ENCODE results near the gene ABI1. TPM values are rescaled to one million over a fixed set of nuclear protein-coding genes. Genes with fewer than 3 reads are reported as not detected.

Gene ABI1
- total and polyA plus RNA-seq, 2 of the 13 experiments (the other 11 are each of a cell fraction or from before 2014, with no cell fraction given), result 20.9 to 22.9 TPM

DNA sequence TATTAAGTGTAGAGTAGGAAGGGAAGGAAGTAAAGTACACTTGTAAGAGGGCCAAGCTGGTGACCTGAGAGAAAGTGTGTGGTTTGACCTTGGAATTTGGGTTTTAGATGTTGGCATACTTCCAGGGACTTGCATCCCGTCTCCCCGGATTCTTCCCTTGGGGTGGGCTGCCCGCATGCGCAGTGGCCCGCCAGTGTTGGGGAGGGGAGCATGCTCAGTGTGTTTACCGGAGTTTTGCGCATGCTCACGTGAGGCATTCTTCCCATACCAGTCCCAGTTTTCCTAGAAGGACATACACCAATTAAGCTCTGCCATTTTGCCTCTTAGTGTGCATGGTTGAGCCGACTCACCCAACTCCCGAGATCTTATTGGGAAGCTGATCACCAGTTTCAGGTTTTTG lies 153.8 kb downstream of the ABI1 start:
- Histone ChIP-seq H3K27ac (ENCODE audit: extremely low read length, insufficient read depth, low read length) (no peak overlapping the region), H3K4me3 (replicated peaks in 1 of 3; ENCODE audit: insufficient read depth in 1 of 3, low read depth in 2 of 3, low read length in 3 of 3) (no peak overlapping the region), H3K4me1 (ENCODE audit: insufficient read depth, low read length) (peaks cover 11% of the 10 kb centered on the region), H3K9ac (ENCODE audit: insufficient read depth, low read depth, low read length) (no peak overlapping the region), H3K9me3 (ENCODE audit: low read length) (no peaks in the 10 kb centered on the region), H3K4me2 (ENCODE audit: low read depth, low read length) (no peak overlapping the region), H3K27me3 (ENCODE audit: control insufficient read depth in 1 of 2, insufficient read depth in 2 of 2, low read length in 2 of 2) (no peaks in the 10 kb centered on the region), H3K79me2 (ENCODE audit: insufficient read depth, low read length) (peaks cover 11% of the 10 kb centered on the region), H2AFZ (ENCODE audit: low read length) (no peak overlapping the region), H4K20me1 (ENCODE audit: insufficient read depth, low read length) (no peaks in the 10 kb centered on the region), H3K36me3 (replicated peaks in 1 of 2; ENCODE audit: control insufficient read depth in 1 of 2, insufficient read depth in 2 of 2, low read length in 2 of 2) (peaks cover 8 to 45% of the 10 kb centered on the region in 2 experiments)
- 92% methylated on average over 7 of the region's 10 CpGs for WGBS (ENCODE audit: low lambda C conversion rate)
- DNase-seq (ENCODE audit: low spot score), result no peak
- POLR2A ChIA-PET, result no interaction called here
- intact Hi-C loops (cut with micrococcal nuclease; ENCODE audit: unreplicated experiment), result no loop called here
- CTCF ChIA-PET (ENCODE audit: low intra/inter-chr PET ratio, low total read pairs), result no interaction called here
- no TSS peak for BruUV-seq (replicated peaks)
- no peak for TF ChIP-seq BCLAF1 (IDR thresholded peaks at IDR 0.05)
- TF ChIP-seq, protein P1, sequence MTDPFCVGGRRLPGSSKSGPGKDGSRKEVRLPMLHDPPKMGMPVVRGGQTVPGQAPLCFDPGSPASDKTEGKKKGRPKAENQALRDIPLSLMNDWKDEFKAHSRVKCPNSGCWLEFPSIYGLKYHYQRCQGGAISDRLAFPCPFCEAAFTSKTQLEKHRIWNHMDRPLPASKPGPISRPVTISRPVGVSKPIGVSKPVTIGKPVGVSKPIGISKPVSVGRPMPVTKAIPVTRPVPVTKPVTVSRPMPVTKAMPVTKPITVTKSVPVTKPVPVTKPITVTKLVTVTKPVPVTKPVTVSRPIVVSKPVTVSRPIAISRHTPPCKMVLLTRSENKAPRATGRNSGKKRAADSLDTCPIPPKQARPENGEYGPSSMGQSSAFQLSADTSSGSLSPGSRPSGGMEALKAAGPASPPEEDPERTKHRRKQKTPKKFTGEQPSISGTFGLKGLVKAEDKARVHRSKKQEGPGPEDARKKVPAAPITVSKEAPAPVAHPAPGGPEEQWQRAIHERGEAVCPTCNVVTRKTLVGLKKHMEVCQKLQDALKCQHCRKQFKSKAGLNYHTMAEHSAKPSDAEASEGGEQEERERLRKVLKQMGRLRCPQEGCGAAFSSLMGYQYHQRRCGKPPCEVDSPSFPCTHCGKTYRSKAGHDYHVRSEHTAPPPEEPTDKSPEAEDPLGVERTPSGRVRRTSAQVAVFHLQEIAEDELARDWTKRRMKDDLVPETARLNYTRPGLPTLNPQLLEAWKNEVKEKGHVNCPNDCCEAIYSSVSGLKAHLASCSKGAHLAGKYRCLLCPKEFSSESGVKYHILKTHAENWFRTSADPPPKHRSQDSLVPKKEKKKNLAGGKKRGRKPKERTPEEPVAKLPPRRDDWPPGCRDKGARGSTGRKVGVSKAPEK (CRISPR knock-in tag; IDR thresholded peaks at IDR 0.05; ENCODE audit: borderline replicate concordance), result no peak
- TF ChIP-seq TGIF2 (CRISPR knock-in tag; IDR thresholded peaks at IDR 0.05), result no peak
- TF ChIP-seq ZNF160 (CRISPR knock-in tag; IDR thresholded peaks at IDR 0.05), result no peak
- TF ChIP-seq MBNL3 (CRISPR knock-in tag; conservative IDR thresholded peaks at IDR 0.05), result no peak
- TF ChIP-seq ZC3H13 (CRISPR knock-in tag; IDR thresholded peaks at IDR 0.05), result no peak
- no peak for TF ChIP-seq CREB1 (IDR thresholded peaks at IDR 0.05)
- TF ChIP-seq CREB1 (CRISPR knock-in tag; IDR thresholded peaks at IDR 0.05), result no peak
- TF ChIP-seq, protein P2, sequence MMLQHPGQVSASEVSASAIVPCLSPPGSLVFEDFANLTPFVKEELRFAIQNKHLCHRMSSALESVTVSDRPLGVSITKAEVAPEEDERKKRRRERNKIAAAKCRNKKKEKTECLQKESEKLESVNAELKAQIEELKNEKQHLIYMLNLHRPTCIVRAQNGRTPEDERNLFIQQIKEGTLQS (CRISPR knock-in tag; IDR thresholded peaks at IDR 0.05), result no peak
- no peak for TF ChIP-seq ZNF44 (CRISPR knock-in tag; IDR thresholded peaks at IDR 0.05)
- TF ChIP-seq ZNF891 (CRISPR knock-in tag; IDR thresholded peaks at IDR 0.05), result no peak
- TF ChIP-seq NFAT5 (CRISPR knock-in tag; IDR thresholded peaks at IDR 0.05), result no peak
- TF ChIP-seq ZNF703 (CRISPR knock-in tag; IDR thresholded peaks at IDR 0.05; ENCODE audit: borderline replicate concordance), result no peak
- no peak for TF ChIP-seq CENPX (CRISPR knock-in tag; IDR thresholded peaks at IDR 0.05)
- TF ChIP-seq ZNF644 (CRISPR knock-in tag; IDR thresholded peaks at IDR 0.05; ENCODE audit: low read depth), result no peak
- no peak for FAIRE-seq
- ATAC-seq, result no peak
- in situ Hi-C loops (cut with HindIII; ENCODE audit: extremely low pct_ligation_motif_present, low pct_unique_long_range_greater_than_20kb), result no loop called here
